HG03039 (cell line): ENCODE results near the gene CFAP46.
"Not testable (repeated sequence)": the region's sequence is repeated elsewhere in the genome, so short reads cannot be mapped to it uniquely, and the experiment has no call there.

Source experiments
- ATAC-seq: cut with Tn5 transposase; IDR thresholded peaks from one replicate; pipeline ENCODE4 v1.9.1; 2021; ENCODE audit warnings: mild to moderate bottlenecking, moderate library complexity; ENCODE audit not compliant: unreplicated experiment

The CFAP46 gene

DNA sequence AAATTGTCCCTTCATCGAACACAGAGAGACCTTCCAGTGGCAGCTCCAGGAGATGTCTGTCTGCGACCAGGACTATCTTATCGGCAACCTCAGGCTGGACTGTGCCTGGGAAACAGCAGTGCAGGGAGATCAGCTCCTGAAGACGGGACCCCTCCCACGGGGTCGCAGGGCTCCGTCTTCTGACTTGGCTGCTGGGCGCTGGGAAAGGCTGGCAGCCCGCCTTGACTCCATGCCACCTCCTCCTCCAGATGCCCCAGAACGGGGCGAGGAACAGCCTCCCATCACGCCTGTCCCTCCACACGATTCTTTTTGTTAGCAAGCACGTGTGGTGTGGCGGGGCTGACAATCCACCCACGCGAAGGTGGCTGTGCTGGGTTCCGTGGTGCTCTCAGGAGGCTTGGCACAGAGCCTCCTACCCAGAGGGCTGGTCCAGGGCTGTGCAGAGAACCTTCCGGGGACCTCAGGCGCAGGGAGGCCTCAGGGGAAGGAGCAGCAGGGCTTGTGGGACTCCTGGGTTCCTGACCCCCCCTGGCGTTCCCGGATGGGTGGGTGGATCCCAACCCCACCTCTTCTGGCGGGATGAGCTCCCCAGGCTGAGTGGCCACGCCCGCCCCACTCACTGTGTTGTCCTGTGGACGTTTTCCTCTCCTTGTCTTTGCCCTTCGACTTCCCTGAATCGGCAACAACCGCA is 108.8 kb downstream of the CFAP46 start:
- ATAC-seq, result no peak

DNA sequence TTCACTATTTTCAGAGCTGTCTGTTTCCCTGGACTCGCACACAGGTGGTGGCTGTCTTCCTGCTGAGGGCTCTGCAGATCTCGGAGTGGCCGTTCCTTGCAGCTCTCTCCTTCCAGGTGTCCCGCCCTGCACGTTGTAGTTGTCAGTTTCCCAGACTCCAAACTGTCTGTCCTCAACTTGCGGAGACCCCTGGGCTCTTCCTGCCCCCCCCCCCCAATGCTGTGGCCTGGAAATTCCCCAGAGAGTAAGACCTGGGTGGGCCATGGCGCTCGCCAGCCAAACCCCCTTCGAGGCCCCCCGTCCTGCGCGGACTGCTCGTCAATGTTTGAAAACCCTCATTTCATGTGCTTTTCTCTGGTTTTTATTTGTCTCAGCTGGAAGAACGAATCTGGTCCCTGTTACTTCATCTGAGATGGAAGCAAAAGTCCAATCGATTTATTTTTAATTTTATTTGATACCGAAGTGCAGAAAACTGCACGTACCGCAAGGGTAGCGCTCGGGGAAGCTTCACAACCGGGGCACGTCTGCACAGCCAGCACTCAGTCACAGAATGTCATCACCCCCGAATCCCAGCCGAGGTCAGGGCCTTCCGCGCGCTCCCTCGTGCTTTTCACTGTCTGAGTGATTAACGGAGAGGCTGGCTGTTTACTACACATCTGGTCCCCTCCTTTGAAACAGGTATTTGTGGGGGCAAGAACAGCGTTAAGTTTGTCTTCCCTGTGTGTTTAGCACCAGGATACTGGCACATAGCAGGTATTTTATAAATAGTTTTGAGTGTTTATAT is 110.0 kb downstream of the CFAP46 start:
- ATAC-seq, result no peak

DNA sequence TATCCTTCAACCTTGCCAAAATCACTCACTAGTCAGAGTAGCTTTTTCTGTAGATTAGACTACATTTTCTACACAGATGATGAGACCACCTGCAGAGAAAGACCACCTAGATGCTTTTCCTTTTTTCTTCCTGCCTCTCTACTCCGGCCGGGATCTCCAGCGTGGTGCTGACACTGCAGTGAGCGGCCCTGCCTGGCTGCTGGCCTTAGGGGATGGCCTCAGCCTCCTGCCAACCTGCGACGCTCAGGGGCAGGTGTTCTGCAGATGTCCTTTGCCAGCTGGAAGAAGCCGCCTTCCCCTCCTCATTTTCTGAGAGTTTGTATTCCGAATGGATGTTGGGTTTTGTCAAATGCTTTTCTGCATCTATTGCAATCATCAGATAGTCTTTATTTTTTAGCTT is 113.0 kb downstream of the CFAP46 start:
- no peak for ATAC-seq

DNA sequence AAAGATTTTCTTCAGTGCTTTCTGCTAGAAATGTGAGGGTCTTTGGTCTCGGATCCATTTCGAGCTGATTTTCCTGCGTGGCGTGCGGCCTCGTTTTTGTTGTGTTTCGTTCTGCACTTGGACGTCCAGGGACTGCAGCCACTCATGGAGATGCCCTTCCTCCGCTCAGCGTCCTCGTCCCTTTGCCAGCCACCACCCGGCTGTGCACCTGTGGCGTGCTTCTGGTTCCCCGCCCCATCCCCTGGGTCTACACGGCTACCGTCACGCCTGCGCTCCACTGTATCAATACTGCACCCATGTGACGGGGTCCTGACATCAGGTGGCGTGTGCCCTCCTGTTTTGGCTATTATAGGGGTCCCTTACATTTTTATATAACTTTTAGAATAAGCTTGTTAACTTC is 113.7 kb downstream of the CFAP46 start:
- no peak for ATAC-seq

DNA sequence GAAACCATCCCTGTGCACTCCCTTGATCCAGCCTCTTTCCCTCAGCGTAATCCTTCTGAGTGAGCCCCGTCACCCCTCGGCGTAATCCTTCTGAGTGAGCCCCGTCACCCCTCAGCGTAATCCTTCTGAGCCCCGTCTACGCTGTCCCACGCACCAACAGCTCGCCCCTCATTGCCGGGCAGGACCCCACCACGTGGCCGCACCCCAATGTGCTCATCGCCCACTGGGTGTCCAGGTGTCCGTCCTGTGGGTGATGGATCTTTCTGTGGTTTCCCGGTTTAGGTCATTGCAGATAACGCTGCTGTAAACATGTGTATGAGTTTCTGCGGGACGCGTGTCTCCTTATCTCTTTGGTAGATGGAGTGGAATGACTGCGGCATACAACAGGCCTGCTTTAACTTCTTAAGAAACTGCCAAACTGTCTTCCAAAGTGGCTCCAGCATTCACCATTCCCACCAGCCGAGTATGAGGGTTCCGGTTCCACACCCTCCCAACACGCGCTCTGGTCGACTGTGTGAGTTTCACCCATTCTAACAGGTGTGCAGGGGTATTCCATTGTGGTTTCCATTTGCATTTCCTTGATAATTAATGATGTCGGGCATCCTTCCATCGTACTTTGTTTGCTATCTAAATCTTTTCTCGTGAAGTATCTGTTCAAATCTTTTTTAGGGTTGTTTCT is 114.4 kb downstream of the CFAP46 start:
- ATAC-seq, result no peak

DNA sequence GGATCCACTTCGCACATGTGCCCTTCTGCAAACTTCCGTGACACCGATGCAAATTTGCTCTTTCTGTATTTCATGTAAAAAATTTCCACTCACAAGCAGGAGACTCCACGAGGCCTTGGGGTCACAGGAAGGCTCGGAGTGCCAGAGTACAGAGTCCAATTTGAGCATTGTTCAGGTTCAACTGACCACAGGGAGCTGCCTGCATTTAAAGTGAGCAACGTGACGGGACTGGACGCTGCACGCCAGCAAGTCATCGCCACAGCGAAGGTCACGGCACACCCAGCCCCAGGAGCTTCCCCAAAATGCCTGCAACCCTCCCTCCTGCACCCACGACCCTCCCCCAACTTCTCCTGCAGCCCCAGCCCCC is 115.0 kb downstream of the CFAP46 start:
- ATAC-seq, result no peak

DNA sequence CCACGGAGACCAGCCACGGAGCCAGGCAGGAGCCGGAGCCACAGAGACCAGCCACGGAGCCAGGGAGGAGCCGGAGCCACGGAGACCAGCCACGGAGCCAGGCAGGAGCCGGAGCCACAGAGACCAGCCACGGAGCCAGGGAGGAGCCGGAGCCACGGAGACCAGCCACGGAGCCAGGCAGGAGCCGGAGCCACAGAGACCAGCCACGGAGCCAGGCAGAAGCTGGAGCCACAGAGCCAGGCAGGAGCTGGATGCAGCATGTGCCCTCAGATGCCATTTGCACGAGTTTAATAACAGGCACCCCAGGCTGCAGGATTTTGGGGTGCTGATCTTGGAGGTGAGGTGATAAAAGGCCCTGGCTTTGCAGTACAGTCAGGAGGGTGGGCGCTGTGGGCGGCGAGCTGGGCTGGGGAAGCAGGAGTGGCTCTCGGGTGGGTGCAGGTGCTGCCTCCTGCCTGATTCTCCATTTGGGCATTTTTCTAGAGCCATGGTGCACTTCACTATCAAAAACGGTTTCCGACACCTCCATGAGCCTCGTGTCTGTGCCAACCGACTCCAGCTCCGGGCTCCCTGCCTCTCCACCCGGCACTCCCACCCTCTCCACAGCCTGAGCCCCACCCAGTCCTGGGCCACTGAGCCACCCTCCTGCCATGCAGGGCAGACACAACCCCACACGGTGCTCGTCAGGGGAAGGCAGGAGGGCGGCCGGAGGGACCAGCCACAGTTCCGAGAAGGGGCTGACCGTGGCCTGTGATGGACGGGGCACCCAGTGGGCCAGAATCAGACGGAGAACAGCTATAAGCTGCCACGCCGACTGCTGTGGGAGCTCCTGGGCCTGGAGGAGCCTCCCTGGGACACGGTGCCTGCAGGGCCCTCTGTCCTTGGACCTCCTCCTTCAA is 115.6 kb downstream of the CFAP46 start:
- ATAC-seq, result no peak

- ATAC-seq, result not testable (repeated sequence)
These were observed 116.4 kb downstream of the CFAP46 start for GRCh38 chr10:132825783-132826523.

GRCh38 chr10:132820056-132820455 is 122.3 kb downstream of the CFAP46 start:
- no peak for ATAC-seq

DNA sequence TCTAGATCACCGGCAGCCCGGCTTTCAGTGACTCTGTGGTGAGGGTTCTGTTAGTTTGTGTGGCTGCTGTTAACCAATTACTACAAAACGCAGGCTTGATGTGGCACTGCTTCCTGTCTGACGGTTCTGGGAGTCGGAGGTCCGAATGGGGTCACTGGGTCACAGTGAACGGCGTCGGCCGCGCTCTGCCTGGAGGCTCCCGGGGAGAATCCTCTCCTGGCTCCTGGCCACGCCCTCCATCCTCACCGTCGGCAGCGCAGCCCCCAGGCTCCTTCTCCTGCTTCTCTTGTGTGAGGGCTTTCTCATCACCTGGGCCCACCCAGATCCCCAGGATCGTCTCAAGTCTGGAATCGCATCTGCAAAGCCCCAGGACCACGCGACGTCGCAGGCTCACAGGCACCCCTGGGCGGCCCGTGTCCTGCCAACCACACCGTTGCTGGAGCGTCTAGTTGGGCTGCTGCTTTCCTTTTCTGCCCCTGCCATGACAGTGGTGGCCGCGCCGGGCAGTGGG is 124.6 kb downstream of the CFAP46 start:
- ATAC-seq, result no peak

GRCh38 chr10:132816718-132817117 is 125.7 kb downstream of the CFAP46 start:
- no peak for ATAC-seq

DNA sequence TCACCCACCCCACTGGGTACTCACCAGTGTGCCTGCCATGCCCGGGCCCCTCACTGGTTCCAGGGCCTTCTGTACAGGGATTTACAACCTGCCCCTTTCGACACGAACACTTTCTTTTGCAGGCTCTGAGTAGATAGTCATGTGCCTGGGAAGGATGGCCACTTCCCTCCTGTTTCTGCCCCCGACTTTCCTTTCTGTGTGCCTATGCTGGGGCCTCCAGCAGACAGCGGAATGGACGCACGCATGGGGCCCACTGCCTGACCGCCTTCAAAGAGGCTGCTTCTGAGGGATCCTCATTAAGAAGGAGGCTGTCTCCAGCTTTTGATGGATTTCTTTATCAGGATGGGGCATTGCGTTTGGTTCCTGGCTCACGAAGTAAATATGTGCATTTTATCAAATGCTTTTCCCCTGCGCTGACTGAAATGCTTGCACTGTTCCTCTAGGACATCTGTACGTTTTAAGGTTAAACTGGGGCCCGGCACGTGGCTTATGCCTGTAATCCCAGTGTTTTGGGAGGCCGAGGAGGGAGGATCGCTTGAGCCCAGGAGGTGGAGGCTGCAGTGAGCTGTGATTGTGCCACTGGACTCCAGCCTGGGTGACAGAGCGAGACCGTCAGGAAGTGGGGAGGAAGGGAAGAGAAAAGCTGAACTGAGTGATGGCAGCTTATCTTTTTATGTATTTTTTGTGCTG is 127.1 kb downstream of the CFAP46 start:
- no peak for ATAC-seq

DNA sequence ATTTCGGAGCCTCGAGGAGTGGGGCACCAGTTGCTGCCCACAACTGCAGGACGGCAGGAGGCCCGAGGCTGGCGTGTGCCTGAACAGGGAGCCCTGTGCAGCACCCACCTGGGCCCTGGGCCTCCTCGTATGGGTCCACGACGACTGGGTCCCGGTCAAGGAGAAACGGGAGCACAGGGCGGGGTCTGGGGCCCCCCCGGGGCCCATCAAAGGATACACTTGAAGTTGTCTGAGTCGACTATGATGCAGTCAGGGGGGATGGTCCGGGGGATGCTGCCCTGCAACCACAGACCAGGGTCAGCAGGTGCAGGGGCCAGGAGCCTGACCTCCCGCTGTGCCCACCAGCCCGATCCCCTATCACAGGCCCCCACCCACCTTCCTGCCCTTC is 127.9 kb downstream of the CFAP46 start:
- ATAC-seq, result no peak

DNA sequence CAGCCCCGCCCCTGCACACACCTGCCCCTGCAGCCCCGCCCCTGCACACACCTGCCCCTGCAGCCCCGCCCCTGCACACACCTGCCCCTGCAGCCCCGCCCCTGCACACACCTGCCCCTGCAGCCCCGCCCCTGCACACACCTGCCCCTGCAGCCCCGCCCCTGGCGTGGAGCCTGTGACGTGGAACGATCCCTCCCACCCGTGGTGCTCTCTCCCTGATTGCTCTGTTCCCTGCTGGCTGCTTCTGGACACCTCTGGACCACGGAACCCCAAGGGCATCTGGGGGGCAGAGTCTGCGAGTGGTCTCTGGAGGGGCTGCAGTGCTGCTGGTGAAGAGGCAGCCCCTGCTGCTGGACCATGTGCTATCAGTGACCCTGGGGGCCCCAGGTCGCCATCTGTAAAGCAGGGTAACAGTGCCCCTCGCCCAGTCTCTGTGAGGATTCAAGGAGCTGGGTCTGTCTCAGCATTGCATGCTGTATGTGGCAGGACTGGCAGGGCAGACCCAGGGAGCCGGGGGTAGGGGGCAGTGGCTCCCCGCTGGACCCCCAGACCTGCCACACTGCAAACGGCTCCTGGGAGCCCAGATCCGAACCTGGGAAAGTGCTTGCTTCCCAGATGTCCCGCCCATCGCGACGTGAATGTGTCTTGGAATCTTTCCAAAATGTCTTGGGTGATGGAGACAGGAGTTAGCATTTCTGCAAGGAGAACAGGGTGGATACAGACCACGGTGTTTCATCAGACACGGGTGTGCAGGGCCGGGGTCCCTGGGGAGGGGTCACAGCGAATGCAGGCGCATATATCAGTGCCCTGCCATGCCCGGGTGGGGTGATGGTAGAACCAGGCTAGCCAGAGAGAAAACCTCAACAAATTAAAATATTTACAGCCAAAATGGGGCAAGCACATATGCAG is 128.6 kb downstream of the CFAP46 start:
- no peak for ATAC-seq

GRCh38 chr10:132813001-132813401 is 129.4 kb downstream of the CFAP46 start:
- ATAC-seq, result no peak

GRCh38 chr10:132812520-132812919 is 129.8 kb downstream of the CFAP46 start:
- no peak for ATAC-seq

GRCh38 chr10:132811891-132812481 is 130.4 kb downstream of the CFAP46 start:
- no peak for ATAC-seq
